VCaP (cell line): ENCODE data around the gene RPA1.
"Not testable (repeated sequence)": the region's sequence is repeated elsewhere in the genome, so short reads cannot be mapped to it uniquely, and the experiment has no call there.

ENCODE experiments used
- H3K27ac ChIP-seq: fragments of 450-650 bp; 2 replicates; pipeline ENCODE4 v1.5.1; 2017
- TF ChIP-seq, protein P1 (sequence below): fragments of 450-650 bp; conservative IDR thresholded peaks from 2 replicates; pipeline ENCODE4 v1.5.1; 2017; ENCODE audit warnings: mild to moderate bottlenecking, moderate library complexity

RPA1 gene

DNA sequence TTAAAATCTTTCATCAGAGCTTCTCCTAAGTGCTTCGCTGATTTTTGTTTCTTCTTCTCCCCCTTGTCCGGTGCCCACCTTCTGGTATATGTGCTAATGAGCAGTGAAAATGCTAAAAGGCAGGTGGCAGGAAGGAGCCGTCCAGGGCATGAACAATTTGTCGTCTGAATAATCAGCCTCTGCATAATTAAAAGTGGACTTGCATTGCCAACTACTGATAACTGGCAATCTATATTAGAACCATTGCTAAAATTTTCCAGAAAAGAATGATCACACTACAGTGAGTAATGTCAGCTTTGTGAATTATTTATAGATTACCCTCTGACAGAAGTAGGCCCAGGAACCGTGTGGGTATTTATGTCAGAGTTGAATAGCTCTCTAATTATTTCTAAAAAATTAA is 39.9 kb upstream of the RPA1 start:
- no peak overlapping the region for H3K27ac ChIP-seq
- TF ChIP-seq, protein P1, sequence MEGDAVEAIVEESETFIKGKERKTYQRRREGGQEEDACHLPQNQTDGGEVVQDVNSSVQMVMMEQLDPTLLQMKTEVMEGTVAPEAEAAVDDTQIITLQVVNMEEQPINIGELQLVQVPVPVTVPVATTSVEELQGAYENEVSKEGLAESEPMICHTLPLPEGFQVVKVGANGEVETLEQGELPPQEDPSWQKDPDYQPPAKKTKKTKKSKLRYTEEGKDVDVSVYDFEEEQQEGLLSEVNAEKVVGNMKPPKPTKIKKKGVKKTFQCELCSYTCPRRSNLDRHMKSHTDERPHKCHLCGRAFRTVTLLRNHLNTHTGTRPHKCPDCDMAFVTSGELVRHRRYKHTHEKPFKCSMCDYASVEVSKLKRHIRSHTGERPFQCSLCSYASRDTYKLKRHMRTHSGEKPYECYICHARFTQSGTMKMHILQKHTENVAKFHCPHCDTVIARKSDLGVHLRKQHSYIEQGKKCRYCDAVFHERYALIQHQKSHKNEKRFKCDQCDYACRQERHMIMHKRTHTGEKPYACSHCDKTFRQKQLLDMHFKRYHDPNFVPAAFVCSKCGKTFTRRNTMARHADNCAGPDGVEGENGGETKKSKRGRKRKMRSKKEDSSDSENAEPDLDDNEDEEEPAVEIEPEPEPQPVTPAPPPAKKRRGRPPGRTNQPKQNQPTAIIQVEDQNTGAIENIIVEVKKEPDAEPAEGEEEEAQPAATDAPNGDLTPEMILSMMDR = no peak

DNA sequence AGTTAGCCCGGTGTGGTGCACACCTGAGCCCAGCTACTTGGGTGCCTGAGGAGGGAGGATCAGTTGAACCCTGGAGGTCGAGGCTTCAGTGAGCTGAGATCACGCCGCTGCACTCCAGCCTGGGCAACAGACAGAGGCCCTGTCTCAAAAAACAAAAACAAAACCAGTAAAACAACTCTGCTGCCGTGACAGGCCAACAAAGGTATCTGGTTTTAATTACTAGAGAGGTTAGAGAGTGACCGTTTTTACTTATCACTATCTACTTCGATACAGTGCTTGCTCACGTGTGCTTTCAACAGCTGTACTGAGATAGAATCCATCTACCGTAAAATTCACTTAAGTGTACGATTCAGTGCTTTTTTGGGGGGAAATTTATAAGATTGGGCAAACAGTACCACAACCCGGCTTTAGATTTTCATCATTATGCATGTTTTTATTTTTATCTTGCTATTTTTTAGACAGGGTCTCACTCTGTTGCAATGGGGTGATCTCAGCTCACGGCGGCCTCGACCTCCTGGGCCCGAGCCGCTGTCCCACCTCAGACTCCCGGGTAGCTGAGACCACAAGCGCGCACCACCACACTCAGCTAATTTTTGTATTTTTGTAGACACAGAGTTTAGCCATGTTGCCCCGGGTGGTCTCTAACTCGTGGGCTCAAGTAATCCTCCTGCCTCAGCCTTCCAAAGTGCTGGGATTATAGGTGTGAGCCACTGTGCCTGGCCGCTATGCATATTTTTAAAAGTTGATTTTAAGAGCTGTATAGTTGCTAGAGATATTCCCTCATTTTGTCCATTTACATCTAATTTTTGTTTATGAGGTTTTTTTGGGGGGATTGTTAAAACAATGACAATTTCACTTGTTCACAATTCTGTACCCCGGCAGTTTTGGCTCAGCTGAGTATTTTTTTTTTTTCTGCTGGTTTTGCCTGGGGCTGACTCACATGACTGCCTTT is 37.0 kb upstream of the RPA1 start:
- H3K27ac ChIP-seq = no peak overlapping the region
- TF ChIP-seq, protein P1 = no peak

DNA sequence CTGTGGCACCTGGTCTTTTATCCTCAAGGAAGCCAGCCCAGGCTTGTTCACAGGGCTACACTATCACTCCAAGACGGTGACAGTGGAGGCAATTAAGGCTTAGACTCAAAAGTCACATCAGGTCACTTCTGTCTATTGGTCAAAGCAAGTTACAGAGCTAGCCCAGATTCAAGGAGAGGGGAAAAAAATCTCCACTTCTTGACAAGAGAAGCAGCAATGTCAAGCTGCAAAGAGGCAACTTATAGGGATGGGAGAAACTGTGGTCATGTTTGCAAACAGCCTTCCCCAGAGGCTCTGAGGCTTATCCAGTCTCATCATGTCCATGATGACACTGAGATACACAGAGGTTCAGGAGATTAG is 36.4 kb upstream of the RPA1 start:
- H3K27ac ChIP-seq = no peak overlapping the region
- TF ChIP-seq, protein P1 = no peak

DNA sequence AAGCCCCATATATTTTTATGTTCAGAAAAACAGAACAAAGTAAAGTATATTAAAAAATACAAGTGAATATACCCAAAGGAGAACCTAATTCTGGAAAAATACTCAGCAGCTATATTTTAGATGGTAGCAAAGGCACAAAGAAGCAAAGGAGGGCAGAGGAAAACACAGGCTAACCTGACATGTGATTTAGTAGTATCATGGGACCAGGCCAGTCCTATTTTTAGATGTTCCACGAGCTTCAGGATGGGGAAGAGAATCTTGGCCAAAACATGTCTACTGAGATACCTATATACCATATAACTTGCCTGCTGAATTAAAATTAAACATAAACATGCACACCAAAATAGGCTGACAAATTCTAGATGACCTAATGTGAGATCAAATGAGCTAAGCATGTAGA is 33.0 kb upstream of the RPA1 start:
- no peak overlapping the region for H3K27ac ChIP-seq
- TF ChIP-seq, protein P1 = no peak

DNA sequence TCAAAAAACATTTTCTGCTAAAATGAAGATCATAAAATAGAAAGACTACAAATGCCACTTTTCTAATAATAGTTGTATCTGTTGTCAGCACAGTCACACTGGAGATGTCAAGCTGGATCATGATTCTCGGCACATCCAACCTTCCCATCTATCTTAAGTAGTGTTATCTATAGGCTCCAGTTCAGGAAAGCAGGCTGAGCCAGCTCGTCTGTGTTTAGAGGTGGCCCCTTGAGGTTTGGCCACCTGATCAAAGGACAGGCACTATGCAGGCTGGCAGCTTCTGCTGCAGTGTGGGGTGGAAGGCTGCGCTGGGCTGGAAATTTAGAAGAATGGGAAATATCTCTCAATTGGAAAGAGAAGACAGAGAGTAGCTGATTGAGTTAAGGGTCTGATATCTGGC is 32.5 kb upstream of the RPA1 start:
- H3K27ac ChIP-seq = no peak overlapping the region
- TF ChIP-seq, protein P1 = no peak

DNA sequence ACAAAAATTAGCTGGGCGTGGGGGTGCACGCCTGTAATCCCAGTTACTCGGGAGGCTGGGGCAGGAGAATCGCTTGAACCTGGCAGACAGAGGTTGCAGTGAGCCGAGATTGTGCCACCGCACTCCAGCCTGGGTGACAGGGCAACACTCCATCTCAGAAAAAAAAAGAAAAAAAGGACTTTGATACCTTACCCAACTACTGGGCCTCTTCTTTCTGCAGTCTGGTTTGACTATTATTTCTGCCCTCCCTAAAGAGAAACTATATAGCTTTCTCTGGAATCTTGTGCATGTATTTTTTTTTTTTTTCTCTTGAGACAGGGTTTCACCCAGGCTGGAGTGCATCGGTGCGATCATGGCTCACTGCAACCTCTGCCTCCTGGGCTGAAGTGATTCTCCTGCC is 32.0 kb upstream of the RPA1 start:
- H3K27ac ChIP-seq = not testable (repeated sequence)

DNA sequence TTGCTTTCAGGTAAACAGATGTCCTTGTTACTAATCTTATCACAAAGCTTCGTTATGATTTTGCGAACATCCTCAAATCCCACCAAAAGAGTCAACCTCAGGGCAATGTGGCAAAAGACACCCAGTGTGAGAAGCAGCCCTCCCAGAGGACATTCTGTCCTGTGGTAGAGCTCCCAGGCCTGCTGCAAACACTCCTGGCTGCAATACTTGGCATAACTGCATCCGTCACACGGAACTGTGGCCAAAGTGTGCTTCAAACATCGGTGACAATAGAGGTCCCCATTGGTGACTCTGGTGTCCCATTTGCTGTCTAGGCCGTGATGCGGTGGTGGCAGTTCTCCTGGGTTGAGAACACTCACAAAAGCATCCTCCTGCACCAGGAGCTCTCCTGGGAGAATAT is 29.6 kb upstream of the RPA1 start:
- H3K27ac ChIP-seq = no peak overlapping the region
- TF ChIP-seq, protein P1 = no peak

DNA sequence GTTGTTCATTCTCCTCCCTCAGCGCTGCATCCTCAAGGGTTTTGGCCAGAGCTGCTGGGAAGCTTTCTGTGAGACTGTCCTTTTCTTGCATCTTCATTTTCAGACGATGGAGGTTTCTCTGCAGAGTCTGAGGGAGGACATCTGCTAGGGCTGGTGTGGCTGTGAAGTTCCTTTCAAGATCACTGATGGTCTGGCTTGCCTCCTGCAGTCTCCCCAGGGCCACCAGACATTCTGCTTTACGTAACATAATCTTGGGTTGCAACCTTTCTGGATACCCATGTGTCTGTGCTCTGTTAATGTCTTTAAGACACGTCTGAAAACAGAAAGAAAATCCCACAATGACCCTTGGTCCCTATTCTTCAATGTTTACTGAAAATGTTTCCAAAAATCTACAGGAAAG is 29.1 kb upstream of the RPA1 start:
- TF ChIP-seq, protein P1 = no peak
- H3K27ac ChIP-seq = no peak overlapping the region
